ENCODE measurements around the gene CASP1. TPM values are rescaled to one million over a fixed set of nuclear protein-coding genes. Genes with fewer than 3 reads are reported as not detected.

Gene CASP1
- total and polyA plus RNA-seq, 2 experiments from 2014 or later, result 0.12 TPM; not detected in 1

GRCh38 chr11:105022527-105022926, 12.4 kb downstream of the CASP1 start:
- H3K27me3 ChIP-seq, result no peaks in the 10 kb centered on the region
- H3K36me3 ChIP-seq, result no peaks in the 10 kb centered on the region
- H3K27ac ChIP-seq, result no peak overlapping the region
- no peak for DNase-seq (ENCODE audit: low read depth in 1 of 2, low spot score in 1 of 2)
- TF ChIP-seq CTCF (IDR thresholded peaks at IDR 0.05; ENCODE audit: low read depth, low read length), result no peak
- H3K9me3 ChIP-seq (ENCODE audit: low read depth), result no peaks in the 10 kb centered on the region
- H3K4me3 ChIP-seq, result no peak overlapping the region
- peaks cover 5% of the 10 kb centered on the region for H3K4me1 ChIP-seq (ENCODE audit: low read depth)

- TF ChIP-seq CTCF (IDR thresholded peaks at IDR 0.05; ENCODE audit: low read depth, low read length), result no peak
- no peaks in the 10 kb centered on the region for H3K36me3 ChIP-seq
- peaks cover 8% of the 10 kb centered on the region for H3K4me1 ChIP-seq (ENCODE audit: low read depth)
- no peak for DNase-seq (ENCODE audit: low read depth in 1 of 2, low spot score in 1 of 2)
- no peaks in the 10 kb centered on the region for H3K27me3 ChIP-seq
- no peaks in the 10 kb centered on the region for H3K9me3 ChIP-seq (ENCODE audit: low read depth)
- no peak overlapping the region for H3K27ac ChIP-seq
- H3K4me3 ChIP-seq, result no peak overlapping the region
These were observed 27.5 kb downstream of the CASP1 start for GRCh38 chr11:105007463-105007862.

GRCh38 chr11:105005451-105005845, 29.5 kb downstream of the CASP1 start:
- no peak for DNase-seq (ENCODE audit: low read depth in 1 of 2, low spot score in 1 of 2)
- Histone ChIP-seq H3K4me1 (ENCODE audit: low read depth) (no peaks in the 10 kb centered on the region), H3K27me3 (no peaks in the 10 kb centered on the region), H3K9me3 (ENCODE audit: low read depth) (no peaks in the 10 kb centered on the region), H3K36me3 (no peaks in the 10 kb centered on the region), H3K27ac (no peak overlapping the region), H3K4me3 (no peak overlapping the region)
- TF ChIP-seq CTCF (IDR thresholded peaks at IDR 0.05; ENCODE audit: low read depth, low read length), result no peak

- H3K27me3 ChIP-seq, result no peaks in the 10 kb centered on the region
- no peak for TF ChIP-seq CTCF (IDR thresholded peaks at IDR 0.05; ENCODE audit: low read depth, low read length)
- no peaks in the 10 kb centered on the region for H3K4me1 ChIP-seq (ENCODE audit: low read depth)
- H3K27ac ChIP-seq, result no peak overlapping the region
- no peaks in the 10 kb centered on the region for H3K36me3 ChIP-seq
- H3K9me3 ChIP-seq (ENCODE audit: low read depth), result no peaks in the 10 kb centered on the region
- DNase-seq (ENCODE audit: low read depth in 1 of 2, low spot score in 1 of 2), result peak in 1 of 2 donors; percentile 36
- no peak overlapping the region for H3K4me3 ChIP-seq
These were observed 30.9 kb downstream of the CASP1 start for GRCh38 chr11:105004021-105004420.

- no peak for TF ChIP-seq CTCF (IDR thresholded peaks at IDR 0.05; ENCODE audit: low read depth, low read length)
- Histone ChIP-seq H3K9me3 (ENCODE audit: low read depth) (no peaks in the 10 kb centered on the region), H3K27me3 (no peaks in the 10 kb centered on the region), H3K36me3 (no peaks in the 10 kb centered on the region), H3K27ac (no peak overlapping the region), H3K4me3 (no peak overlapping the region), H3K4me1 (ENCODE audit: low read depth) (no peaks in the 10 kb centered on the region)
- DNase-seq (ENCODE audit: low read depth in 1 of 2, low spot score in 1 of 2), result no peak
These were observed 31.8 kb downstream of the CASP1 start for GRCh38 chr11:105003151-105003550.

GRCh38 chr11:105000797-105001196, 34.1 kb downstream of the CASP1 start:
- no peaks in the 10 kb centered on the region for H3K36me3 ChIP-seq
- peak; percentile 39 for TF ChIP-seq CTCF (IDR thresholded peaks at IDR 0.05; ENCODE audit: low read depth, low read length)
- H3K27ac ChIP-seq, result no peak overlapping the region
- no peak for DNase-seq (ENCODE audit: low read depth in 1 of 2, low spot score in 1 of 2)
- H3K27me3 ChIP-seq, result no peaks in the 10 kb centered on the region
- no peaks in the 10 kb centered on the region for H3K9me3 ChIP-seq (ENCODE audit: low read depth)
- H3K4me3 ChIP-seq, result no peak overlapping the region
- H3K4me1 ChIP-seq (ENCODE audit: low read depth), result no peaks in the 10 kb centered on the region
